Lower lobe of right lung (tissue), 2 donors: ENCODE results near the gene MLYCD. TPM values are rescaled to one million over a fixed set of nuclear protein-coding genes. Genes with fewer than 3 reads are reported as not detected.

Source experiments
- ATAC-seq, 2 donors: fragments of 200-7000 bp; cut with Tn5 transposase; one replicate each; pipeline ENCODE4 v1.9.1; 2020 to 2022; ENCODE audit warnings: mild to moderate bottlenecking in 2 of 2, moderate library complexity in 2 of 2
- DNase-seq: peaks from one replicate; pipeline ENCODE4 v3.0.0-alpha.2; 2020
- H3K27ac ChIP-seq: fragments of 200-600 bp; one replicate; pipeline ENCODE4 v1.8.0; 2022
- H3K27me3 ChIP-seq: fragments of 200-600 bp; one replicate; pipeline ENCODE4 v1.8.0; 2022; ENCODE audit warnings: low read depth
- H3K36me3 ChIP-seq: fragments of 200-600 bp; one replicate; pipeline ENCODE4 v1.8.0; 2022; ENCODE audit warnings: mild to moderate bottlenecking
- H3K4me1 ChIP-seq: fragments of 200-600 bp; one replicate; pipeline ENCODE4 v1.8.0; 2022
- H3K4me3 ChIP-seq: fragments of 200-600 bp; one replicate; pipeline ENCODE4 v1.8.0; 2022; ENCODE audit warnings: mild to moderate bottlenecking
- H3K9me3 ChIP-seq: fragments of 200-600 bp; one replicate; pipeline ENCODE4 v1.8.0; 2022
- CTCF ChIP-seq: fragments of 200-600 bp; IDR thresholded peaks from one replicate; pipeline ENCODE4 v1.8.0; 2022; ENCODE audit warnings: antibody characterized with exemption, mild to moderate bottlenecking
- intact Hi-C: fragments of 100-400 bp; cut with DNase I; formaldehyde crosslinking; loops from one replicate; pipeline ENCODE4 v1.11.0; 2022
- total RNA-seq: library from RNA; stranded (reverse); fragmentation: NEBNext Ultra II Directional; extraction: Animal tissue kit (Norgen Biotek cat#: 25700); gene quantifications from one replicate; pipeline ENCODE4 v1.2.1, GENCODE V29; 2021
- donor health status: DM: no; HTN: yes; CAD: no; lungs with severe emphysema.

The MLYCD gene
- total RNA-seq, 1 donor from 2014 or later, result 9.1 TPM

- Histone ChIP-seq H3K27ac (no peak overlapping the region), H3K4me3 (no peak overlapping the region), H3K27me3 (peaks cover 11% of the 10 kb centered on the region), H3K36me3 (peaks cover 40% of the 10 kb centered on the region), H3K4me1 (no peaks in the 10 kb centered on the region), H3K9me3 (no peaks in the 10 kb centered on the region)
- TF ChIP-seq CTCF, result no peak
- ATAC-seq (no peak), DNase-seq (peak; percentile 15)
- intact Hi-C loops, result no loop called here
Measured at GRCh38 chr16:83964684-83965443, 65.9 kb downstream of the MLYCD start.

- Histone ChIP-seq H3K27me3 (peaks cover 13% of the 10 kb centered on the region), H3K36me3 (peaks cover 32% of the 10 kb centered on the region), H3K4me3 (no peak overlapping the region), H3K9me3 (no peaks in the 10 kb centered on the region), H3K27ac (no peak overlapping the region), H3K4me1 (no peaks in the 10 kb centered on the region)
- TF ChIP-seq CTCF, result no peak
- DNase-seq, result peak; percentile 45
- intact Hi-C loops, result no loop called here
- no peak for ATAC-seq
Measured at GRCh38 chr16:83965444-83966152, 66.7 kb downstream of the MLYCD start.

GRCh38 chr16:83966153-83966696 is 67.3 kb downstream of the MLYCD start:
- ATAC-seq, result peak in 1 of 2 donors; percentile 6
- Histone ChIP-seq H3K9me3 (no peaks in the 10 kb centered on the region), H3K27ac (no peak overlapping the region), H3K27me3 (peaks cover 13% of the 10 kb centered on the region), H3K36me3 (peaks cover 26% of the 10 kb centered on the region), H3K4me3 (no peak overlapping the region), H3K4me1 (no peaks in the 10 kb centered on the region)
- intact Hi-C loops, result no loop called here
- no peak for TF ChIP-seq CTCF
- peak; percentile 24 for DNase-seq

- Histone ChIP-seq H3K36me3 (peaks cover 21% of the 10 kb centered on the region), H3K27ac (no peak overlapping the region), H3K4me3 (no peak overlapping the region), H3K9me3 (no peaks in the 10 kb centered on the region), H3K4me1 (no peaks in the 10 kb centered on the region), H3K27me3 (peaks cover 13% of the 10 kb centered on the region)
- ATAC-seq, result no peak
- intact Hi-C loops, result no loop called here
- DNase-seq, result no peak
- no peak for TF ChIP-seq CTCF
Measured at GRCh38 chr16:83967091-83967490, 68.2 kb downstream of the MLYCD start.

- no peaks in the 10 kb centered on the region for H3K4me1 ChIP-seq
- no peak within 1 kb of the TSS for H3K27ac ChIP-seq
- H3K27me3 ChIP-seq, result peaks cover 13% of the 10 kb centered on the region
- H3K9me3 ChIP-seq, result no peaks in the 10 kb centered on the region
- H3K4me3 ChIP-seq, result no peak within 1 kb of the TSS
- ATAC-seq (peak; percentile 61 to 66), DNase-seq (peak; percentile 66)
- H3K36me3 ChIP-seq, result peaks cover 15% of the 10 kb centered on the region
- TF ChIP-seq CTCF, result peak; percentile 59
- intact Hi-C loops, result no loop called here
Measured at GRCh38 chr16:83967838-83968305, 69.0 kb downstream of the MLYCD start, which contains the start of gene NECAB2. Gene NECAB2 (plus strand): TSS chr16:83968244. CDS start chr16:83968649, 405 bp downstream.
